ENCODE measurements around the gene TRIM31.
A peak's percentile ranks its signal among the peaks of the same experiment; 100 is the strongest.

DNA sequence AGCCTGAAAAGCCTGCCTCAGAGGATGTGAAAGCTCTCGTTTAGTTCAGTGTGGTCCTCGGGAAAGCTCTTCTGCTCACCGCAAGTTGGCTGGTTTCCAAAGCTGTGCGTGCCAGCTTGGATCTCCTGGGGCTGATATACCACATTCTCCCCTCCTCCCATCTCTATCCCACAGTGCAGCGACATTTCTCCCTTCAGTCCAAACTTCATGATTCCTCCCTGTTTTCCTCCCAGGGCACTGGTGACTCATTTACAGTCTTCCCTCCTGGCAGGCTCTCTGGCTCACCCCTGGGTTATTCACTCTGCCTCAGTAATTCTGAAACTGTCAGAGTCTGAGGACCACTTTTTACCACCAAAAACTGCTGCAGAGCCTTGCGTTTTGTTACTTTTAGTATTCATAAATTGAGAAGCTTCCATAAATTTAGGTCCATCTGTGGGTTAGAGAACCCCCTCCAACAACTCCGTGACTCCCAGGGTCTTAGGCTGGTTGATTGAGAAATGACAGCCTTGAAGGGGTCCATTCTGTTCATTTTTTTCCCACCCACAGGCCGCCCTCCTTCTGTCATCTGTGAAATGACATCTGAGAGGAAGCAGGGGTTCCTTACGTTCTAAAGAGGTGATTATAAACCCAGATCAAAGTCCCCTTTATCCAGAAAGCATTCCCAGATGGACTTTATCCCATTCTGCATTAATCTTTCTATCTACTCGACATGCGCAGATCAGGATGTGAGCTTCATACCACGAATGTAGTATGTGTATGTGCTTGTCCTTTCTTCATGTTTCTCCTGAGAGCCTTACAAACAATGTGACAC, 42.0 kb upstream of the TRIM31 start:
- no peak for TF ChIP-seq CTCF (tag by site-specific recombination; IDR thresholded peaks at IDR 0.05)
- TF ChIP-seq ZFP41 (tag by site-specific recombination; IDR thresholded peaks at IDR 0.05; ENCODE audit: borderline replicate concordance) = no peak
- TF ChIP-seq ZNF175 (tag by site-specific recombination; IDR thresholded peaks at IDR 0.05) = no peak
- TF ChIP-seq OVOL3 (tag by site-specific recombination; IDR thresholded peaks at IDR 0.05) = peak; percentile 77; the same call in 1 of the 2 replicates
- TF ChIP-seq, protein P1, sequence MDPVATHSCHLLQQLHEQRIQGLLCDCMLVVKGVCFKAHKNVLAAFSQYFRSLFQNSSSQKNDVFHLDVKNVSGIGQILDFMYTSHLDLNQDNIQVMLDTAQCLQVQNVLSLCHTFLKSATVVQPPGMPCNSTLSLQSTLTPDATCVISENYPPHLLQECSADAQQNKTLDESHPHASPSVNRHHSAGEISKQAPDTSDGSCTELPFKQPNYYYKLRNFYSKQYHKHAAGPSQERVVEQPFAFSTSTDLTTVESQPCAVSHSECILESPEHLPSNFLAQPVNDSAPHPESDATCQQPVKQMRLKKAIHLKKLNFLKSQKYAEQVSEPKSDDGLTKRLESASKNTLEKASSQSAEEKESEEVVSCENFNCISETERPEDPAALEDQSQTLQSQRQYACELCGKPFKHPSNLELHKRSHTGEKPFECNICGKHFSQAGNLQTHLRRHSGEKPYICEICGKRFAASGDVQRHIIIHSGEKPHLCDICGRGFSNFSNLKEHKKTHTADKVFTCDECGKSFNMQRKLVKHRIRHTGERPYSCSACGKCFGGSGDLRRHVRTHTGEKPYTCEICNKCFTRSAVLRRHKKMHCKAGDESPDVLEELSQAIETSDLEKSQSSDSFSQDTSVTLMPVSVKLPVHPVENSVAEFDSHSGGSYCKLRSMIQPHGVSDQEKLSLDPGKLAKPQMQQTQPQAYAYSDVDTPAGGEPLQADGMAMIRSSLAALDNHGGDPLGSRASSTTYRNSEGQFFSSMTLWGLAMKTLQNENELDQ (tag by site-specific recombination; IDR thresholded peaks at IDR 0.05; ENCODE audit: low read depth) = no peak
- TF ChIP-seq YY1 (tag by site-specific recombination; IDR thresholded peaks at IDR 0.05) = no peak
